H1 (cell line): Measurements from ENCODE around the gene PRKN. TPM values are rescaled to one million over a fixed set of nuclear protein-coding genes. Genes with fewer than 3 reads are reported as not detected.

Experiments used
- CHD7 ChIP-seq: fragments of 300-600 bp; sonication (generic); IDR thresholded peaks from 2 replicates; pipeline ENCODE4 v1.7.1; 2012; ENCODE audit warnings: low read length, moderate library complexity, mild to moderate bottlenecking, inconsistent platforms; ENCODE audit not compliant: insufficient replicate concordance
- JUN ChIP-seq: IDR thresholded peaks from 2 replicates; pipeline ENCODE4 v1.6.1; 2011; ENCODE audit warnings: low read depth, mild to moderate bottlenecking, improper control_type of control experiment, low read length
- NRF1 ChIP-seq: IDR thresholded peaks from 2 replicates; pipeline ENCODE4 v1.6.1; 2011; ENCODE audit warnings: mild to moderate bottlenecking, low read depth, low read length, improper control_type of control experiment
- RXRA ChIP-seq: IDR thresholded peaks from 2 replicates; pipeline ENCODE4 v1.6.1; 2011; ENCODE audit warnings: low read depth, mild to moderate bottlenecking, low read length, moderate library complexity; ENCODE audit not compliant: insufficient read depth
- SAP30 ChIP-seq: fragments of 300-600 bp; sonication (generic); IDR thresholded peaks from 2 replicates; pipeline ENCODE4 v1.7.1; 2012; ENCODE audit warnings: low read length, moderate library complexity, mild to moderate bottlenecking, inconsistent platforms; ENCODE audit not compliant: insufficient read depth, insufficient replicate concordance
- TBP ChIP-seq: IDR thresholded peaks from 2 replicates; pipeline ENCODE4 v1.6.1; 2011; ENCODE audit warnings: low read depth, low read length, improper control_type of control experiment
- polyA plus RNA-seq, 7 experiments: library from polyadenylated mRNA; depleted of rRNA in 3 of 7; stranded (reverse) in 5 of 7; unstranded in 2 of 7; fragments of >200 nt in 5 of 7; fragments of 200-250 nt in 2 of 7; gene quantifications; 1 replicate in 5 of 7; 2 replicates in 1 of 7; 4 replicates in 1 of 7; pipeline versions ENCODE4 v1.2.1 to v1.2.3, GENCODE V29; 2011 to 2013; ENCODE audit warnings: missing spikeins in 2 of 7, mixed read lengths in 2 of 7
- total RNA-seq: library from RNA; stranded (reverse); fragmentation: NEBNext Ultra II Directional; extraction: Animal tissue kit (Norgen Biotek cat#: 25700); gene quantifications from 2 replicates; pipeline ENCODE4 v1.2.1, GENCODE V29; 2021

The PRKN gene
- total and polyA plus RNA-seq, 2 of the 8 experiments (the other 6 are each of a cell fraction or from before 2014, with no cell fraction given): 0.13 to 0.29 TPM

GRCh38 chr6:162679681-162680080 lies 47.9 kb downstream of the PRKN start (continued):
- TF ChIP-seq SAP30 (no peak), NRF1 (no peak), TBP (no peak), CHD7 (no peak), JUN (no peak), RXRA (no peak)
